ENCODE results near the gene LDHA. TPM values are rescaled to one million over a fixed set of nuclear protein-coding genes. Genes with fewer than 3 reads are reported as not detected.

The LDHA gene
- total and polyA plus RNA-seq, 9 of the 15 experiments (the other 6 are each of a cell fraction or from before 2014, with no cell fraction given): 535 to 3,001 (median 926) TPM

- TF ChIP-seq CBX2 (IDR thresholded peaks at IDR 0.05; ENCODE audit: insufficient read depth, low read length, poor library complexity, severe bottlenecking) (no peak), ZBTB40 (IDR thresholded peaks at IDR 0.05) (no peak), ZBTB40 (CRISPR knock-in tag; IDR thresholded peaks at IDR 0.05) (no peak), SUPT5H (IDR thresholded peaks at IDR 0.05) (peak; percentile 41; the same call in 1 of the 2 replicates), MEF2A (IDR thresholded peaks at IDR 0.05; ENCODE audit: control insufficient read depth, low read depth, low read length) (no peak), DACH1 (IDR thresholded peaks at IDR 0.05; ENCODE audit: partially characterized antibody) (no peak), ZNF57 (CRISPR knock-in tag; IDR thresholded peaks at IDR 0.05) (no peak), PML (IDR thresholded peaks at IDR 0.05; ENCODE audit: low read length) (peak; percentile 31; the same call in 1 of the 2 replicates), STAT5B (CRISPR knock-in tag; IDR thresholded peaks at IDR 0.05) (no peak), EP300 (IDR thresholded peaks at IDR 0.05; ENCODE audit: low read length) (peak; percentile 53), HEY1 (CRISPR knock-in tag; IDR thresholded peaks at IDR 0.05; ENCODE audit: borderline replicate concordance) (no peak), SMAD2 (IDR thresholded peaks at IDR 0.05; ENCODE audit: low read depth, low read length) (no peak), MEF2D (tag; conservative IDR thresholded peaks at IDR 0.05; ENCODE audit: low read depth) (no peak)
- TF ChIP-seq, protein P1, sequence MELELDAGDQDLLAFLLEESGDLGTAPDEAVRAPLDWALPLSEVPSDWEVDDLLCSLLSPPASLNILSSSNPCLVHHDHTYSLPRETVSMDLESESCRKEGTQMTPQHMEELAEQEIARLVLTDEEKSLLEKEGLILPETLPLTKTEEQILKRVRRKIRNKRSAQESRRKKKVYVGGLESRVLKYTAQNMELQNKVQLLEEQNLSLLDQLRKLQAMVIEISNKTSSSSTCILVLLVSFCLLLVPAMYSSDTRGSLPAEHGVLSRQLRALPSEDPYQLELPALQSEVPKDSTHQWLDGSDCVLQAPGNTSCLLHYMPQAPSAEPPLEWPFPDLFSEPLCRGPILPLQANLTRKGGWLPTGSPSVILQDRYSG (tag; conservative IDR thresholded peaks at IDR 0.05; ENCODE audit: low read depth): no peak
- TF ChIP-seq, protein P2, sequence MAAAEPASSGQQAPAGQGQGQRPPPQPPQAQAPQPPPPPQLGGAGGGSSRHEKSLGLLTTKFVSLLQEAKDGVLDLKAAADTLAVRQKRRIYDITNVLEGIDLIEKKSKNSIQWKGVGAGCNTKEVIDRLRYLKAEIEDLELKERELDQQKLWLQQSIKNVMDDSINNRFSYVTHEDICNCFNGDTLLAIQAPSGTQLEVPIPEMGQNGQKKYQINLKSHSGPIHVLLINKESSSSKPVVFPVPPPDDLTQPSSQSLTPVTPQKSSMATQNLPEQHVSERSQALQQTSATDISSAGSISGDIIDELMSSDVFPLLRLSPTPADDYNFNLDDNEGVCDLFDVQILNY (CRISPR knock-in tag; IDR thresholded peaks at IDR 0.05): no peak; the same call in 1 of the 2 replicates
- TF ChIP-seq, protein P3, sequence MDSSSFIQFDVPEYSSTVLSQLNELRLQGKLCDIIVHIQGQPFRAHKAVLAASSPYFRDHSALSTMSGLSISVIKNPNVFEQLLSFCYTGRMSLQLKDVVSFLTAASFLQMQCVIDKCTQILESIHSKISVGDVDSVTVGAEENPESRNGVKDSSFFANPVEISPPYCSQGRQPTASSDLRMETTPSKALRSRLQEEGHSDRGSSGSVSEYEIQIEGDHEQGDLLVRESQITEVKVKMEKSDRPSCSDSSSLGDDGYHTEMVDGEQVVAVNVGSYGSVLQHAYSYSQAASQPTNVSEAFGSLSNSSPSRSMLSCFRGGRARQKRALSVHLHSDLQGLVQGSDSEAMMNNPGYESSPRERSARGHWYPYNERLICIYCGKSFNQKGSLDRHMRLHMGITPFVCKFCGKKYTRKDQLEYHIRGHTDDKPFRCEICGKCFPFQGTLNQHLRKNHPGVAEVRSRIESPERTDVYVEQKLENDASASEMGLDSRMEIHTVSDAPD (CRISPR knock-in tag; IDR thresholded peaks at IDR 0.05): no peak
Measured at GRCh38 chr11:18395735-18396504, 1.6 kb downstream of the LDHA start (continued).
